ENCODE measurements around the gene SLC27A6. TPM values are rescaled to one million over a fixed set of nuclear protein-coding genes. Genes with fewer than 3 reads are reported as not detected.

Gene SLC27A6
- total and polyA plus RNA-seq, 2 of the 13 experiments (the other 11 are each of a cell fraction or from before 2014, with no cell fraction given) = not detected

DNA sequence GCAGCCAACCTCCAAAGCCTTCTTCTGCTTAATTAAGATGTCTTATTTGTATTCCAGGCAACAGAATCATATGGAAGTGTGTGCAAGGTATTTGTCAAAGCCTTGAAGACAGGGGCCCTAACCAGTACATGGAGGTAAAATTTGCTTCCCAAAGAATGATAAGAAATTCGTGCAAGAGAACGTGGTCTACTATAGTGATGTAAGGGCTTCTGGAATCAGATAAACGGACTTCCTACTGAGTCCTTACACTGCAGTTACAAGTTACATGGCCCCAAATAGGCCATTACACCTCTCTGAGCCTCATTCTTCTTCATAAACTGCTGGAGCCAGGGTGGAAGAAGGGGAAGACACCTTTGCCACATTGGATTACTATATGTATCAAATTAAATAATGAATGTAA, 113.4 kb downstream of the SLC27A6 start (continued):
- TF ChIP-seq, protein P1, sequence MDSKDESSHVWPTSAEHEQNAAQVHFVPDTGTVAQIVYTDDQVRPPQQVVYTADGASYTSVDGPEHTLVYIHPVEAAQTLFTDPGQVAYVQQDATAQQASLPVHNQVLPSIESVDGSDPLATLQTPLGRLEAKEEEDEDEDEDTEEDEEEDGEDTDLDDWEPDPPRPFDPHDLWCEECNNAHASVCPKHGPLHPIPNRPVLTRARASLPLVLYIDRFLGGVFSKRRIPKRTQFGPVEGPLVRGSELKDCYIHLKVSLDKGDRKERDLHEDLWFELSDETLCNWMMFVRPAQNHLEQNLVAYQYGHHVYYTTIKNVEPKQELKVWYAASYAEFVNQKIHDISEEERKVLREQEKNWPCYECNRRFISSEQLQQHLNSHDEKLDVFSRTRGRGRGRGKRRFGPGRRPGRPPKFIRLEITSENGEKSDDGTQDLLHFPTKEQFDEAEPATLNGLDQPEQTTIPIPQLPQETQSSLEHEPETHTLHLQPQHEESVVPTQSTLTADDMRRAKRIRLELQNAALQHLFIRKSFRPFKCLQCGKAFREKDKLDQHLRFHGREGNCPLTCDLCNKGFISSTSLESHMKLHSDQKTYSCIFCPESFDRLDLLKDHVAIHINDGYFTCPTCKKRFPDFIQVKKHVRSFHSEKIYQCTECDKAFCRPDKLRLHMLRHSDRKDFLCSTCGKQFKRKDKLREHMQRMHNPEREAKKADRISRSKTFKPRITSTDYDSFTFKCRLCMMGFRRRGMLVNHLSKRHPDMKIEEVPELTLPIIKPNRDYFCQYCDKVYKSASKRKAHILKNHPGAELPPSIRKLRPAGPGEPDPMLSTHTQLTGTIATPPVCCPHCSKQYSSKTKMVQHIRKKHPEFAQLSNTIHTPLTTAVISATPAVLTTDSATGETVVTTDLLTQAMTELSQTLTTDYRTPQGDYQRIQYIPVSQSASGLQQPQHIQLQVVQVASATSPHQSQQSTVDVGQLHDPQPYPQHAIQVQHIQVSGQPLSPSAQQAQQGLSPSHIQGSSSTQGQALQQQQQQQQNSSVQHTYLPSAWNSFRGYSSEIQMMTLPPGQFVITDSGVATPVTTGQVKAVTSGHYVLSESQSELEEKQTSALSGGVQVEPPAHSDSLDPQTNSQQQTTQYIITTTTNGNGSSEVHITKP (CRISPR knock-in tag; IDR thresholded peaks at IDR 0.05; ENCODE audit: low read depth) = no peak
- TF ChIP-seq, protein P2, sequence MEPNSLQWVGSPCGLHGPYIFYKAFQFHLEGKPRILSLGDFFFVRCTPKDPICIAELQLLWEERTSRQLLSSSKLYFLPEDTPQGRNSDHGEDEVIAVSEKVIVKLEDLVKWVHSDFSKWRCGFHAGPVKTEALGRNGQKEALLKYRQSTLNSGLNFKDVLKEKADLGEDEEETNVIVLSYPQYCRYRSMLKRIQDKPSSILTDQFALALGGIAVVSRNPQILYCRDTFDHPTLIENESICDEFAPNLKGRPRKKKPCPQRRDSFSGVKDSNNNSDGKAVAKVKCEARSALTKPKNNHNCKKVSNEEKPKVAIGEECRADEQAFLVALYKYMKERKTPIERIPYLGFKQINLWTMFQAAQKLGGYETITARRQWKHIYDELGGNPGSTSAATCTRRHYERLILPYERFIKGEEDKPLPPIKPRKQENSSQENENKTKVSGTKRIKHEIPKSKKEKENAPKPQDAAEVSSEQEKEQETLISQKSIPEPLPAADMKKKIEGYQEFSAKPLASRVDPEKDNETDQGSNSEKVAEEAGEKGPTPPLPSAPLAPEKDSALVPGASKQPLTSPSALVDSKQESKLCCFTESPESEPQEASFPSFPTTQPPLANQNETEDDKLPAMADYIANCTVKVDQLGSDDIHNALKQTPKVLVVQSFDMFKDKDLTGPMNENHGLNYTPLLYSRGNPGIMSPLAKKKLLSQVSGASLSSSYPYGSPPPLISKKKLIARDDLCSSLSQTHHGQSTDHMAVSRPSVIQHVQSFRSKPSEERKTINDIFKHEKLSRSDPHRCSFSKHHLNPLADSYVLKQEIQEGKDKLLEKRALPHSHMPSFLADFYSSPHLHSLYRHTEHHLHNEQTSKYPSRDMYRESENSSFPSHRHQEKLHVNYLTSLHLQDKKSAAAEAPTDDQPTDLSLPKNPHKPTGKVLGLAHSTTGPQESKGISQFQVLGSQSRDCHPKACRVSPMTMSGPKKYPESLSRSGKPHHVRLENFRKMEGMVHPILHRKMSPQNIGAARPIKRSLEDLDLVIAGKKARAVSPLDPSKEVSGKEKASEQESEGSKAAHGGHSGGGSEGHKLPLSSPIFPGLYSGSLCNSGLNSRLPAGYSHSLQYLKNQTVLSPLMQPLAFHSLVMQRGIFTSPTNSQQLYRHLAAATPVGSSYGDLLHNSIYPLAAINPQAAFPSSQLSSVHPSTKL (CRISPR knock-in tag; IDR thresholded peaks at IDR 0.05) = no peak
- TF ChIP-seq, protein P3, sequence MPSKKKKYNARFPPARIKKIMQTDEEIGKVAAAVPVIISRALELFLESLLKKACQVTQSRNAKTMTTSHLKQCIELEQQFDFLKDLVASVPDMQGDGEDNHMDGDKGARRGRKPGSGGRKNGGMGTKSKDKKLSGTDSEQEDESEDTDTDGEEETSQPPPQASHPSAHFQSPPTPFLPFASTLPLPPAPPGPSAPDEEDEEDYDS (CRISPR knock-in tag; IDR thresholded peaks at IDR 0.05) = no peak
- TF ChIP-seq ZBTB1 (CRISPR knock-in tag; IDR thresholded peaks at IDR 0.05; ENCODE audit: borderline replicate concordance) = no peak
- TF ChIP-seq, protein P4, sequence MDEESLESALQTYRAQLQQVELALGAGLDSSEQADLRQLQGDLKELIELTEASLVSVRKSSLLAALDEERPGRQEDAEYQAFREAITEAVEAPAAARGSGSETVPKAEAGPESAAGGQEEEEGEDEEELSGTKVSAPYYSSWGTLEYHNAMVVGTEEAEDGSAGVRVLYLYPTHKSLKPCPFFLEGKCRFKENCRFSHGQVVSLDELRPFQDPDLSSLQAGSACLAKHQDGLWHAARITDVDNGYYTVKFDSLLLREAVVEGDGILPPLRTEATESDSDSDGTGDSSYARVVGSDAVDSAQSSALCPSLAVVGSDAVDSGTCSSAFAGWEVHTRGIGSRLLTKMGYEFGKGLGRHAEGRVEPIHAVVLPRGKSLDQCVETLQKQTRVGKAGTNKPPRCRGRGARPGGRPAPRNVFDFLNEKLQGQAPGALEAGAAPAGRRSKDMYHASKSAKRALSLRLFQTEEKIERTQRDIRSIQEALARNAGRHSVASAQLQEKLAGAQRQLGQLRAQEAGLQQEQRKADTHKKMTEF (CRISPR knock-in tag; IDR thresholded peaks at IDR 0.05) = no peak
